AG09309 (cell line): ENCODE results near the gene TDRD7.
"Not testable (repeated sequence)": the region's sequence is repeated elsewhere in the genome, so short reads cannot be mapped to it uniquely, and the experiment has no call there.

Experiments used
- DNase-seq: peaks from one replicate; pipeline ENCODE4 v3.0.0-alpha.2; 2010; ENCODE audit warnings: low read depth
- H3K4me3 ChIP-seq: 2 replicates; pipeline ENCODE4 v1.5.1; 2011; ENCODE audit warnings: mild to moderate bottlenecking, low read depth, low read length, moderate library complexity; ENCODE audit not compliant: control insufficient read depth
- TF ChIP-seq, protein P1 (sequence below): IDR thresholded peaks from 2 replicates; pipeline ENCODE4 v1.5.1; 2011; ENCODE audit warnings: mild to moderate bottlenecking, low read depth, low read length, inconsistent platforms; ENCODE audit not compliant: insufficient read depth, control insufficient read depth; ENCODE audit errors: missing control alignments

The TDRD7 gene

DNA sequence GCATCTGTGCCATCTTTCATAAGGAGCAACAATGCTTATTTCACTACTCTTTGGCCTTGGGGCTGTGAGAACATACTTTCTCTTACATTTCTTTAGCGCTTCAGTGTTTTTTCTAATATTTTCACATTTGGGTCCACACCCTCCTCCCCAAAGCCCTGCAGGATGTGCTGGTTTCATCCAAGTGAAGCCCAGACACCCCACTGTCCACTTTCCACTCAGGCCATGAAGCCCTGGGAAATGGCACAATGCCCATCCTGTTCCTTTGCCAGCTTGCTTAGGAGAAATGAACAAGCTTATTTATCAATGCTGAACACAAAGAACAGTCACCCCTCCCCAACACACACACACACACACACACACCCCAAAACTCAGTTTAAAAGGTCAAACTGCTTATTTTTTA is 72.2 kb downstream of the TDRD7 start:
- no peak for DNase-seq
- H3K4me3 ChIP-seq: no peak overlapping the region
- TF ChIP-seq, protein P1, sequence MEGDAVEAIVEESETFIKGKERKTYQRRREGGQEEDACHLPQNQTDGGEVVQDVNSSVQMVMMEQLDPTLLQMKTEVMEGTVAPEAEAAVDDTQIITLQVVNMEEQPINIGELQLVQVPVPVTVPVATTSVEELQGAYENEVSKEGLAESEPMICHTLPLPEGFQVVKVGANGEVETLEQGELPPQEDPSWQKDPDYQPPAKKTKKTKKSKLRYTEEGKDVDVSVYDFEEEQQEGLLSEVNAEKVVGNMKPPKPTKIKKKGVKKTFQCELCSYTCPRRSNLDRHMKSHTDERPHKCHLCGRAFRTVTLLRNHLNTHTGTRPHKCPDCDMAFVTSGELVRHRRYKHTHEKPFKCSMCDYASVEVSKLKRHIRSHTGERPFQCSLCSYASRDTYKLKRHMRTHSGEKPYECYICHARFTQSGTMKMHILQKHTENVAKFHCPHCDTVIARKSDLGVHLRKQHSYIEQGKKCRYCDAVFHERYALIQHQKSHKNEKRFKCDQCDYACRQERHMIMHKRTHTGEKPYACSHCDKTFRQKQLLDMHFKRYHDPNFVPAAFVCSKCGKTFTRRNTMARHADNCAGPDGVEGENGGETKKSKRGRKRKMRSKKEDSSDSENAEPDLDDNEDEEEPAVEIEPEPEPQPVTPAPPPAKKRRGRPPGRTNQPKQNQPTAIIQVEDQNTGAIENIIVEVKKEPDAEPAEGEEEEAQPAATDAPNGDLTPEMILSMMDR: no peak

DNA sequence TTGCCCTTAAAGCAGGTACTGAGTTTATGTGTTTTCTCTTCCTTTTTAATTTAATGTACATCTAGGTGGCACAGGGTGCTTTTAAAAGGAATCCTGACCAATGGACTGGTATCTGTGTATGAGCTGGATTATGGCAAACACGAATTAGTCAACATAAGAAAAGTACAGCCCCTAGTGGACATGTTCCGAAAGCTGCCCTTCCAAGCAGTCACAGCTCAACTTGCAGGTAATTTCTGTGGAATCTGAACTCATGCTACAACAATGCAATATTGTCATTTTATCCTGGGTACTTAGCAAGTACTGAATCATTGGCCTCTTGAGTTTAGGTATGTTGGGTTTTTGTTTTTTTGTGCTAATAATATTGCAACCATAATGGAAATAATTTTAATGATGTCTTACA is 75.2 kb downstream of the TDRD7 start:
- TF ChIP-seq, protein P1: peak; percentile 43

DNA sequence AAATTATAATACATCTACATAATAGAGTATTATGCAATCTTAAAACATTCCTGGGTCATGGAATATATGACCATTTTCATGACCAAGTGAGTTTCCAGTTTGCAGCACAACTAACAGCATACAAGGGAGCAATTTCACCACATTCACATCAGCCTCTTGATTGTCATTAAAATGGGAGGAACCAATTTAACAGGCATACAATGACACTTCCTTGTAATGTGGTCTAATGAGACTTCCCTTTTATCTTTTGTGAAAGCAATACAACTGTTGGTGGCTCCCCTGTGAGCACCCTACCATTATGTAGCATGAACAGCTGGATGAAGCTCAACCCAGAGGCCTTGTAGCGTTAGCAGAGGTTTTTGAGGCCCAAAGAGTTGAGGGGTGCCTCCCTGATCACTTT is 76.0 kb downstream of the TDRD7 start:
- DNase-seq: no peak
- TF ChIP-seq, protein P1: no peak
- no peak overlapping the region for H3K4me3 ChIP-seq

More for the DNA sequence above, 75.2 kb downstream of the TDRD7 start:
- no peak overlapping the region for H3K4me3 ChIP-seq
- no peak for DNase-seq

DNA sequence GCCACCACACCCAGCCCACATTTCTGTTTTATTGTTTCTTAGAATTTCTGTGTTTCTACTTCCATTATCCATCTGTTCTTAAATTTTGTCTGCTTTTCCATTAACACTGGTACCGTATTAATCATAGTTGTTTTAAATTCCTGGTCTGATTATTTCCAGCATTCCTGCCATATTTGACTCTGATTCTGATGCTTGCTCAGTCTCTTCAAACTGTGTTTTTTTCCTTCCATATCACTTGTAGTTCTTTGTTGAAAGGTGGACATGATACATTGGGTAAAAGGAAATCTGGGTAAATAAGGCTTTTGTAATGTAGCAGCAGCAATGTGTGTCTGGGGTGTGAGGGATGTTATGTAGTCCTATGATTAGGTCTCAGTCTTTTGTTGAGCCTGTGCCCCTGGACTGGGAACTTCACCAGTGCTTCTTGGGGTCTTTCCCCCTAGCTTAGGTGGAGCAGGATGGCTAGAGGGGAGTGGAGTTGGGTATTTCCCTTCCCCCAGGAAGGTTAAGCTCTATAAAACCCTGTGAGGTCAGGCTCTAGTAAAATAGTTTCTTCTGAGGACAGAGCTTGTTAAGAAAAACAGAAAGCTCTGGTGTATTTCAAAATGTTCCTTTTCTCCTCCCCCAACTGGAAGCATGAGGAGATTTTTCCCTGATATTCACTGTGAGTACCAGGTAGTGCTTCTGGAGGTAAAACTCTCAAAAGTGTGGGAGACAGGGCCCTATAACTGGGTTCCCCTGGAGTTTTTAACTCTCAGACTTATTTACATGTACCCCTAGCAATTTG is 79.5 kb downstream of the TDRD7 start:
- no peak for DNase-seq
- TF ChIP-seq, protein P1: no peak
- H3K4me3 ChIP-seq: no peak overlapping the region

DNA sequence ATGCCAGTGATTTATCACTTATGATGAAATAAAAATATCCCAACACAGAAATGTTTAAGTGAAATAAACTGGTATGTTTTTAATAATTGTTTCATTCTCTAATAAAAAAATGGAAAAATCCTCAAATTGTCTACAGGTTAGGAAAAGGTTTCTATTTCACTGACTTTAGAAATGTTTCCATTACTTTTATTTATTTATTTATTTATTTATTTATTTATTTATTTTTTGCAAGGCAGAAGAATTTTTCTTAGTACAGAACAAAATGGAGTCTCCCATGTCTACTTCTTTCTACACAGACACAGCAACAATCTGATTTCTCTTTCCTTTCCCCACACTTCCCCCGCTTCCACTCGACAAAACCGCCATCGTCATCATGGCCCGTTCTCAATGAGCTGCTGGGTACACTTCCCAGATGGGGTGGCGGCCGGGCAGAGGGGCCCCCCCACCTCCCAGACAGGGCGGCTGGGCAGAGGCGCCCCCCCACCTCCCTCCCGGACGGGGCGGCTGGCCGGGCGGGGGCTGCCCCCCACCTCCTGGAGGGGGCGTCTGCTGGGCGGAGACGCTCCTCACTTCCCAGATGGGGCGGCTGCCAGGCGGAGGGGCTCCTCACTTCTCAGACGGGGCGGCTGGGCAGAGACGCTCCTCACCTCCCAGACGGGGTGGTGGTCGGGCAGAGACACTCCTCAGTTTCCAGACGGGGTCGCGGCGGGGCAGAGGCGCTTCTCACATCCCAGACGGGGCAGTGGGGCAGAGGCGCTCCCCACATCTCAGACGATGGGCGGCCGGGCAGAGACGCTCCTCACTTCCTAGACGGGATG is 85.9 kb downstream of the TDRD7 start:
- not testable (repeated sequence) for H3K4me3 ChIP-seq, DNase-seq

DNA sequence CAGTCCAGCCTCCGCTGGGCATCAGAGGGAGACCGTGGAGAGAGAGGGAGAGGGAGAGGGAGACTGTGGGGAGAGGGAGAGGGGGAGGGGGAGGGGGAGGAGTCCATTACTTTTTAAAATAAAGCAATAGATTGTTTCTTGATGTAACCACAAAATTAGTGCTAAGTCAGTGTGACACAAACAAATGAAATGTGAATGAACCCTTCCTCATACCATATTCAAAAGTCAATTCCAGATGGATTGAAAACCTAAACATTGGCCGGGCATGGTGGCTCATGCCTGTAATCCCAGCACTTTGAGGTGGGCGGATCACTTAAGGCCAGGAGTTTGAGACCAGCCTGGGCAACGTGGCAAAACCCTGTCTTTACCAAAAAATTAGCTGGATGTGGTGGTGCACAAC is 87.0 kb downstream of the TDRD7 start:
- not testable (repeated sequence) for DNase-seq, H3K4me3 ChIP-seq

DNA sequence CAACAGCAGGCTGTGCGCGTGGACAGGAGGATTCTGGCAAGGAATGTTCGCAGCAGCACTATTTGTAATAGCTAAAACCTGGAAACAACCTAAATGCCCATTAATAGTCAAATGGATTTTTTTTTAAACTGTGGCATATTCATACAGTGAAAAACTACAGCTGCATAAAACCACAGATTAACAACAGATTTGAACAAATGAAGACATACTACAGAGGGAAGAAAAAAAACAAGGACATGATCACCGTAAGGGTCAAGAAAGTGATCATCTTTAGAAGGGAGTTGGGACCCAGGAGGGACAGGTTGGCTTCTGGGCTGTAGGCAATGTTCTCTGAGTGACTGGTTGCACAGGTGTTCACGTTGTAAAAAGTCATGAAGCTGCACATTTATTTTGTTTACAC is 88.4 kb downstream of the TDRD7 start:
- H3K4me3 ChIP-seq: no peak overlapping the region
- no peak for DNase-seq
- TF ChIP-seq, protein P1: no peak
